ENCODE data around the gene GDF15.

Gene GDF15

GRCh38 chr19:18430417-18431144 lies 44.6 kb downstream of the GDF15 start:
- Histone ChIP-seq H3K4me1 (ENCODE audit: control insufficient read depth in 1 of 2, insufficient read depth in 2 of 2, low read length in 2 of 2) (peaks cover 4% of the 10 kb centered on the region in 2 donors), H3K27me3 (ENCODE audit: control insufficient read depth in 1 of 2, insufficient read depth in 2 of 2, low read length in 2 of 2) (no peaks in the 10 kb centered on the region), H3K4me3 (ENCODE audit: low read depth in 1 of 2, low read length in 2 of 2) (no peak overlapping the region), H3K27ac (ENCODE audit: low read depth, low read length) (no peak overlapping the region), H3K36me3 (ENCODE audit: control insufficient read depth in 1 of 2, insufficient read depth in 2 of 2, low read length in 2 of 2) (peaks cover 0 to 3% of the 10 kb centered on the region in 2 donors), H3K9ac (ENCODE audit: low read depth in 1 of 2, low read length in 2 of 2) (no peak overlapping the region), H3K9me3 (ENCODE audit: control insufficient read depth in 1 of 2, low read length in 2 of 2) (no peaks in the 10 kb centered on the region)

GRCh38 chr19:18431351-18432197 lies 45.6 kb downstream of the GDF15 start:
- Histone ChIP-seq H3K4me3 (ENCODE audit: low read depth in 1 of 2, low read length in 2 of 2) (no peak overlapping the region), H3K4me1 (ENCODE audit: control insufficient read depth in 1 of 2, insufficient read depth in 2 of 2, low read length in 2 of 2) (peaks cover 0 to 5% of the 10 kb centered on the region in 2 donors), H3K9me3 (ENCODE audit: control insufficient read depth in 1 of 2, low read length in 2 of 2) (no peaks in the 10 kb centered on the region)

GRCh38 chr19:18432275-18433014 lies 46.5 kb downstream of the GDF15 start:
- peak overlapping the region in 1 of 2 donors; percentile 53 for H3K4me3 ChIP-seq (ENCODE audit: low read depth in 1 of 2, low read length in 2 of 2)
- H3K9ac ChIP-seq (ENCODE audit: low read depth in 1 of 2, low read length in 2 of 2) = no peak overlapping the region
- peaks cover 0 to 7% of the 10 kb centered on the region in 2 donors for H3K4me1 ChIP-seq (ENCODE audit: control insufficient read depth in 1 of 2, insufficient read depth in 2 of 2, low read length in 2 of 2)

More at GRCh38 chr19:18431351-18432197, 45.6 kb downstream of the GDF15 start:
- H3K9ac ChIP-seq (ENCODE audit: low read depth in 1 of 2, low read length in 2 of 2) = no peak overlapping the region
- no peak overlapping the region for H3K27ac ChIP-seq (ENCODE audit: low read depth, low read length)
- H3K36me3 ChIP-seq (ENCODE audit: control insufficient read depth in 1 of 2, insufficient read depth in 2 of 2, low read length in 2 of 2) = peaks cover 0 to 4% of the 10 kb centered on the region in 2 donors
- H3K27me3 ChIP-seq (ENCODE audit: control insufficient read depth in 1 of 2, insufficient read depth in 2 of 2, low read length in 2 of 2) = no peaks in the 10 kb centered on the region

DNA sequence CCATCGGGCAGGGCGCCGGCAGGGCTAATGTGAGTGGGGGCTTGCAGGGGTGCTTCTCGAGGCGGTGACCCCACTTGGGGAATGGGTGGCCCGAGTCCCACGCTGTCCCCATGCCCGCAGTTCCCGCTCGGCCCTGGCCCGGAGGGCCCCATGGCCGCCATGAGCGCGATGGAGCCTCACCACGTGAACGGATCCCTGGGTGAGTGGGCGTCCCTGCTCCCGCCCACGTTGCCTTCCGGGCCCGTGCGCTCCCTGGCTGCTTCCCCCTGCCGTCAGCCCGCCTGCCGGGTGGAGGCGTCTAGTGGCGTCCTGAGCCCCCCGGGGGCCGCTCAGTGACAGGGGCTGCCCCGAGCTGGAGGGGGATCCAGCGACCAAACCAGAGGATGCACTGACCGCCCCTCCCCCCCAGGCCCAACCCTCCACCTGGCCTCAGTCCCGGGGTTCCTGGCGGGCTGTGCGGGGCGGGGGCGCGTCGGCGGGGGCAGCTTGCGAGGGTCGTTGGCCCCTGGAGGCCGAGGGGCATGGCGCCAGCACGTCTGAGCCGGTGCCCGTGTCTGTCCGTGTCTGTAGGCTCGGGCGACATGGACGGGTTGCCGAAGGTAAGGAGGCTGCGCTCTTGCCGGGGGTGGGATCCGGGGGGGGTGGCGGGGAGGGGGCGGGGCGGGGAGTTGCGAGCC lies 47.2 kb downstream of the GDF15 start:
- H3K27ac ChIP-seq (ENCODE audit: low read depth, low read length) = no peak overlapping the region
- H3K4me1 ChIP-seq (ENCODE audit: control insufficient read depth in 1 of 2, insufficient read depth in 2 of 2, low read length in 2 of 2) = peaks cover 0 to 11% of the 10 kb centered on the region in 2 donors

More at GRCh38 chr19:18432275-18433014, 46.5 kb downstream of the GDF15 start:
- no peak overlapping the region for H3K27ac ChIP-seq (ENCODE audit: low read depth, low read length)
- H3K27me3 ChIP-seq (ENCODE audit: control insufficient read depth in 1 of 2, insufficient read depth in 2 of 2, low read length in 2 of 2) = no peaks in the 10 kb centered on the region
- H3K36me3 ChIP-seq (ENCODE audit: control insufficient read depth in 1 of 2, insufficient read depth in 2 of 2, low read length in 2 of 2) = peaks cover 0 to 4% of the 10 kb centered on the region in 2 donors
- no peaks in the 10 kb centered on the region for H3K9me3 ChIP-seq (ENCODE audit: control insufficient read depth in 1 of 2, low read length in 2 of 2)

GRCh38 chr19:18433735-18434398 lies 47.9 kb downstream of the GDF15 start:
- H3K27ac ChIP-seq (ENCODE audit: low read depth, low read length) = no peak overlapping the region
- no peak overlapping the region for H3K9ac ChIP-seq (ENCODE audit: low read depth in 1 of 2, low read length in 2 of 2)

More for the DNA sequence above, 47.2 kb downstream of the GDF15 start:
- Histone ChIP-seq H3K9me3 (ENCODE audit: control insufficient read depth in 1 of 2, low read length in 2 of 2) (no peaks in the 10 kb centered on the region), H3K4me3 (ENCODE audit: low read depth in 1 of 2, low read length in 2 of 2) (peak overlapping the region in 1 of 2 donors; percentile 53), H3K9ac (ENCODE audit: low read depth in 1 of 2, low read length in 2 of 2) (no peak overlapping the region), H3K27me3 (ENCODE audit: control insufficient read depth in 1 of 2, insufficient read depth in 2 of 2, low read length in 2 of 2) (no peaks in the 10 kb centered on the region), H3K36me3 (ENCODE audit: control insufficient read depth in 1 of 2, insufficient read depth in 2 of 2, low read length in 2 of 2) (peaks cover 0 to 4% of the 10 kb centered on the region in 2 donors)

DNA sequence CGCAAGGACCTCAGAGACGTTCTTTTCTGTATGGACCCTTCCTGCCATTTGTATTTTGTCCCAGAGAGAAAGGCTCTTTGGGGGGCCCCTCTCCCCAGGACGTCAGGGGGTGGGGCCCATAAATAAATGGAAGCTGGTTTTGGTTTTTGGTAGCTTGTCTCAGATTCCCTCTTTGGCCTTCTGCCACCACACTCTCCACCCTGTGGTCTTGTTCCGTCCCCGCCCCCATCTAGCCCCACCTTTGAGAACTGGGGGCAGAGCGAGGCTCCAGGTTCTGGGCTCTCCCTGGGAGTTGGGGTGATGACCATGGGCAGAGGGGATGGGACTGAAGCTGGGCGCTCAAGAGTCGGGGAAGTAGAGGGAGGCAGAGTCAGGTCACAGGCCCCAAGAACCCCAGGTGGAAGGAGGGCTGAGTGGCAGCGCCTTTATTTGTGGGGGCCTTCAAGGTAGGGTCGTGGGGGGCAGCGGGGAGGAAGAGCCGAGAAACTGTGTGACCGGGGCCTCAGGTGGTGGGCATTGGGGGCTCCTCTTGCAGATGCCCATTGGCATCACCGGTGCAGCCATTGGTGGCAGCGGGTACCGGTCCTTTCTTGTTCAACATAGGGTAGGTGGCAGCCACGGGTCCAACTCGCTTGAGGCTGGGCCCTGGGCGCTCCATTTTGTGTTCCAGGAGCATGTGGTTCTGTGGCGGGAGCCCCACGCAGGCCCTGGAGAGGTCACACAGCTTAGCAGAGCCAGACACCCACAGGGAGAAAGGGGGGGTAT lies 48.6 kb downstream of the GDF15 start:
- no peak overlapping the region for H3K27ac ChIP-seq (ENCODE audit: low read depth, low read length)
- H3K36me3 ChIP-seq (ENCODE audit: control insufficient read depth in 1 of 2, insufficient read depth in 2 of 2, low read length in 2 of 2) = peaks cover 0 to 4% of the 10 kb centered on the region in 2 donors
- H3K4me1 ChIP-seq (ENCODE audit: control insufficient read depth in 1 of 2, insufficient read depth in 2 of 2, low read length in 2 of 2) = peaks cover 0 to 12% of the 10 kb centered on the region in 2 donors
- no peaks in the 10 kb centered on the region for H3K9me3 ChIP-seq (ENCODE audit: control insufficient read depth in 1 of 2, low read length in 2 of 2)
- no peaks in the 10 kb centered on the region for H3K27me3 ChIP-seq (ENCODE audit: control insufficient read depth in 1 of 2, insufficient read depth in 2 of 2, low read length in 2 of 2)
- H3K9ac ChIP-seq (ENCODE audit: low read depth in 1 of 2, low read length in 2 of 2) = no peak overlapping the region
- no peak overlapping the region for H3K4me3 ChIP-seq (ENCODE audit: low read depth in 1 of 2, low read length in 2 of 2)

More at GRCh38 chr19:18433735-18434398, 47.9 kb downstream of the GDF15 start:
- Histone ChIP-seq H3K4me1 (ENCODE audit: control insufficient read depth in 1 of 2, insufficient read depth in 2 of 2, low read length in 2 of 2) (peaks cover 0 to 12% of the 10 kb centered on the region in 2 donors), H3K9me3 (ENCODE audit: control insufficient read depth in 1 of 2, low read length in 2 of 2) (no peaks in the 10 kb centered on the region), H3K36me3 (ENCODE audit: control insufficient read depth in 1 of 2, insufficient read depth in 2 of 2, low read length in 2 of 2) (peaks cover 0 to 4% of the 10 kb centered on the region in 2 donors), H3K27me3 (ENCODE audit: control insufficient read depth in 1 of 2, insufficient read depth in 2 of 2, low read length in 2 of 2) (no peaks in the 10 kb centered on the region), H3K4me3 (ENCODE audit: low read depth in 1 of 2, low read length in 2 of 2) (no peak overlapping the region)

- Histone ChIP-seq H3K36me3 (ENCODE audit: control insufficient read depth in 1 of 2, insufficient read depth in 2 of 2, low read length in 2 of 2) (peaks cover 0 to 4% of the 10 kb centered on the region in 2 donors), H3K27ac (ENCODE audit: low read depth, low read length) (no peak overlapping the region), H3K27me3 (ENCODE audit: control insufficient read depth in 1 of 2, insufficient read depth in 2 of 2, low read length in 2 of 2) (no peaks in the 10 kb centered on the region), H3K4me1 (ENCODE audit: control insufficient read depth in 1 of 2, insufficient read depth in 2 of 2, low read length in 2 of 2) (peaks cover 0 to 12% of the 10 kb centered on the region in 2 donors), H3K4me3 (ENCODE audit: low read depth in 1 of 2, low read length in 2 of 2) (no peak overlapping the region), H3K9me3 (ENCODE audit: control insufficient read depth in 1 of 2, low read length in 2 of 2) (no peaks in the 10 kb centered on the region), H3K9ac (ENCODE audit: low read depth in 1 of 2, low read length in 2 of 2) (no peak overlapping the region)
Observed at GRCh38 chr19:18435178-18435841, 49.4 kb downstream of the GDF15 start.

DNA sequence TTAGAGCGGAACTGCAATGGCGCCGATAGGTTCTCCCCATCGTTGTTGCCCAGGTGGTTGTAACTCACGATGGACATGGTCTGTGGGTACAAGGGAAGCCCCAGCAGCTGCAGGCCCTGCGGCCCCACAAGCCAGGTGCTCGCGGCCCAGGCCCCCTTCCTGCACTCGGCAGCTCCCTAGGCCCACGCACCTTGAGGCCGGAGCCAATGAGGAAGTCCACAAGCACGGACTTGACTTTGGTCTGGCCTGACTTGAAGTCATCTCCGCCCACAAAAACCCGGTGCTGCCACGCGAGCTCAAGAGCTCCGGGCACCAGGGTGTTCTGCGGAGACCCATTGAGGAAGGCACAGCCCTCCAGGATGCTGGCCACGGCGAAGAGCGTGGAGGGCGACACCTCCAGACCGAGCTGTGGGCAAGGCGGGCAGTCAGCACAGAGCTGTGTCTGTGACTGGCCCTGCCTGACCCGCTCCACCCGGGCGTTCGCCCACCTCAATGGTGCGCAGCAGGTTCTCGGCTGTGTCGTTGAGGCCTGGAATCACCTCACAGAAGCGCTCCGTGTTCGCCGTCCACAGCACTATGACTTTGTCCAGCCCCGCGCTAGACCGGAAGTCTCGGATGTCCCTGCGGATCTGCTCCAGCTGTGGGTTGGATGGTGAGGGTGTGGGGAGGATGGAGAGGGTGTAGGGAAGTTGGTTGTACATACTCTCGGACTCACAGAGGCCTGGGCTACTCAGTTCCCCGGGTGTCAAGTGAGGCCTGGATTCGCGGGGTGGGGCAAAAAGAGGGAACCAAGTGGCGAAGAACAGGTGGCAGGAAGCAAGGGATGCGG lies 50.1 kb downstream of the GDF15 start:
- Histone ChIP-seq H3K36me3 (ENCODE audit: control insufficient read depth in 1 of 2, insufficient read depth in 2 of 2, low read length in 2 of 2) (peaks cover 0 to 4% of the 10 kb centered on the region in 2 donors), H3K9ac (ENCODE audit: low read depth in 1 of 2, low read length in 2 of 2) (no peak overlapping the region), H3K4me3 (ENCODE audit: low read depth in 1 of 2, low read length in 2 of 2) (peak overlapping the region in 1 of 2 donors; percentile 54), H3K27ac (ENCODE audit: low read depth, low read length) (no peak overlapping the region), H3K4me1 (ENCODE audit: control insufficient read depth in 1 of 2, insufficient read depth in 2 of 2, low read length in 2 of 2) (peaks cover 0 to 12% of the 10 kb centered on the region in 2 donors), H3K27me3 (ENCODE audit: control insufficient read depth in 1 of 2, insufficient read depth in 2 of 2, low read length in 2 of 2) (no peaks in the 10 kb centered on the region), H3K9me3 (ENCODE audit: control insufficient read depth in 1 of 2, low read length in 2 of 2) (no peaks in the 10 kb centered on the region)

All from duodenal mucosa (tissue), 2 donors.